Activated T-helper 2 cell treated with anti-CD3 and anti-CD28 coated beads, Interferon-gamma antibody, Interleukin-2, Interleukin-4, amounts not matched to agents 10 μg/mL and 5 μg/mL and 100 μg/mL, durations not matched to agents 14 hours and 24 hours and 36 hours (primary cell): Measurements from ENCODE around the gene ZBTB7C. TPM values are rescaled to one million over a fixed set of nuclear protein-coding genes. Genes with fewer than 3 reads are reported as not detected.

Experiments
- DNase-seq: peaks from one replicate; pipeline ENCODE4 v3.0.0; 2021; ENCODE audit warnings: low spot score
- H3K27ac Mint-ChIP-seq: one replicate; pipeline ENCODE4 v1.8.0; 2021; ENCODE audit warnings: mixed read lengths
- H3K27me3 Mint-ChIP-seq: one replicate; pipeline ENCODE4 v1.8.0; 2021; ENCODE audit warnings: low read depth, mixed read lengths
- H3K36me3 Mint-ChIP-seq: one replicate; pipeline ENCODE4 v1.8.0; 2021; ENCODE audit warnings: low read depth, mixed read lengths
- H3K4me1 Mint-ChIP-seq: one replicate; pipeline ENCODE4 v1.8.0; 2021; ENCODE audit warnings: low read depth, mixed read lengths
- H3K4me3 Mint-ChIP-seq: one replicate; pipeline ENCODE4 v1.8.0; 2021; ENCODE audit warnings: low read depth, mild to moderate bottlenecking, moderate library complexity, mixed read lengths
- H3K9me3 Mint-ChIP-seq: one replicate; pipeline ENCODE4 v1.8.0; 2021; ENCODE audit warnings: mixed read lengths
- intact Hi-C: fragments of 100-400 bp; cut with micrococcal nuclease; formaldehyde crosslinking; loops from one replicate; pipeline ENCODE4 v1.15.1; 2023
- total RNA-seq: library from RNA; stranded (reverse); gene quantifications from 2 replicates; pipeline ENCODE4 v1.2.3, GENCODE V29; 2022

The ZBTB7C gene
- total RNA-seq, 1 donor from 2014 or later = 0.21 TPM

- intact Hi-C loops = no loop called here
- Mint-ChIP-seq H3K4me1 (no peaks in the 10 kb centered on the region), H3K4me3 (no peak overlapping the region), H3K9me3 (no peaks in the 10 kb centered on the region), H3K36me3 (no peaks in the 10 kb centered on the region), H3K27ac (no peak overlapping the region), H3K27me3 (no peaks in the 10 kb centered on the region)
- no peak for DNase-seq
These were observed 89.2 kb downstream of the ZBTB7C start for GRCh38 chr18:48319801-48320638.

GRCh38 chr18:48318436-48318835 is 90.7 kb downstream of the ZBTB7C start:
- no peaks in the 10 kb centered on the region for H3K9me3 Mint-ChIP-seq
- DNase-seq = no peak
- no peaks in the 10 kb centered on the region for H3K36me3 Mint-ChIP-seq
- intact Hi-C loops = no loop called here
- H3K27me3 Mint-ChIP-seq = peaks cover 3% of the 10 kb centered on the region
- no peak overlapping the region for H3K27ac Mint-ChIP-seq
- no peaks in the 10 kb centered on the region for H3K4me1 Mint-ChIP-seq
- no peak overlapping the region for H3K4me3 Mint-ChIP-seq

- peaks cover 3% of the 10 kb centered on the region for H3K27me3 Mint-ChIP-seq
- no peaks in the 10 kb centered on the region for H3K36me3 Mint-ChIP-seq
- no peak overlapping the region for H3K27ac Mint-ChIP-seq
- no peak for DNase-seq
- intact Hi-C loops = no loop called here
- no peak overlapping the region for H3K4me3 Mint-ChIP-seq
- H3K9me3 Mint-ChIP-seq = no peaks in the 10 kb centered on the region
- no peaks in the 10 kb centered on the region for H3K4me1 Mint-ChIP-seq
These were observed 91.3 kb downstream of the ZBTB7C start for GRCh38 chr18:48317781-48318381.

GRCh38 chr18:48316177-48316576 is 93.0 kb downstream of the ZBTB7C start:
- no peak overlapping the region for H3K27ac Mint-ChIP-seq
- peaks cover 4% of the 10 kb centered on the region for H3K27me3 Mint-ChIP-seq
- no peaks in the 10 kb centered on the region for H3K36me3 Mint-ChIP-seq
- no peak overlapping the region for H3K4me3 Mint-ChIP-seq
- intact Hi-C loops = no loop called here
- DNase-seq = no peak
- no peaks in the 10 kb centered on the region for H3K9me3 Mint-ChIP-seq
- no peaks in the 10 kb centered on the region for H3K4me1 Mint-ChIP-seq

- intact Hi-C loops = no loop called here
- no peaks in the 10 kb centered on the region for H3K36me3 Mint-ChIP-seq
- no peaks in the 10 kb centered on the region for H3K4me1 Mint-ChIP-seq
- no peaks in the 10 kb centered on the region for H3K9me3 Mint-ChIP-seq
- H3K27me3 Mint-ChIP-seq = peaks cover 6% of the 10 kb centered on the region
- no peak overlapping the region for H3K4me3 Mint-ChIP-seq
- no peak for DNase-seq
- H3K27ac Mint-ChIP-seq = no peak overlapping the region
These were observed 94.5 kb downstream of the ZBTB7C start for GRCh38 chr18:48314690-48315089.

- H3K27me3 Mint-ChIP-seq = peaks cover 6% of the 10 kb centered on the region
- no peaks in the 10 kb centered on the region for H3K4me1 Mint-ChIP-seq
- no peak overlapping the region for H3K27ac Mint-ChIP-seq
- no peak overlapping the region for H3K4me3 Mint-ChIP-seq
- intact Hi-C loops = no loop called here
- no peaks in the 10 kb centered on the region for H3K36me3 Mint-ChIP-seq
- DNase-seq = no peak
- H3K9me3 Mint-ChIP-seq = no peaks in the 10 kb centered on the region
These were observed 95.4 kb downstream of the ZBTB7C start for GRCh38 chr18:48313792-48314191.

GRCh38 chr18:48312066-48312465 is 97.1 kb downstream of the ZBTB7C start:
- Mint-ChIP-seq H3K4me1 (no peaks in the 10 kb centered on the region), H3K4me3 (no peak overlapping the region), H3K36me3 (no peaks in the 10 kb centered on the region), H3K9me3 (no peaks in the 10 kb centered on the region), H3K27ac (no peak overlapping the region), H3K27me3 (peaks cover 6% of the 10 kb centered on the region)
- DNase-seq = no peak
- intact Hi-C loops = no loop called here

- no peaks in the 10 kb centered on the region for H3K4me1 Mint-ChIP-seq
- DNase-seq = no peak
- H3K4me3 Mint-ChIP-seq = no peak overlapping the region
- H3K36me3 Mint-ChIP-seq = no peaks in the 10 kb centered on the region
- peaks cover 6% of the 10 kb centered on the region for H3K27me3 Mint-ChIP-seq
- no peaks in the 10 kb centered on the region for H3K9me3 Mint-ChIP-seq
- H3K27ac Mint-ChIP-seq = no peak overlapping the region
- intact Hi-C loops = no loop called here
These were observed 98.2 kb downstream of the ZBTB7C start for GRCh38 chr18:48310999-48311398.

GRCh38 chr18:48310353-48310752 is 98.8 kb downstream of the ZBTB7C start:
- no peak overlapping the region for H3K27ac Mint-ChIP-seq
- no peaks in the 10 kb centered on the region for H3K4me1 Mint-ChIP-seq
- H3K9me3 Mint-ChIP-seq = no peaks in the 10 kb centered on the region
- H3K36me3 Mint-ChIP-seq = no peaks in the 10 kb centered on the region
- no peak overlapping the region for H3K4me3 Mint-ChIP-seq
- peaks cover 6% of the 10 kb centered on the region for H3K27me3 Mint-ChIP-seq
- intact Hi-C loops = no loop called here
- no peak for DNase-seq

- Mint-ChIP-seq H3K4me3 (no peak overlapping the region), H3K27me3 (peaks cover 3% of the 10 kb centered on the region), H3K36me3 (no peaks in the 10 kb centered on the region), H3K9me3 (no peaks in the 10 kb centered on the region), H3K27ac (no peak overlapping the region), H3K4me1 (no peaks in the 10 kb centered on the region)
- intact Hi-C loops = no loop called here
- no peak for DNase-seq
These were observed 100.2 kb downstream of the ZBTB7C start for GRCh38 chr18:48308755-48309575.

- no peaks in the 10 kb centered on the region for H3K9me3 Mint-ChIP-seq
- no peak overlapping the region for H3K4me3 Mint-ChIP-seq
- no peaks in the 10 kb centered on the region for H3K36me3 Mint-ChIP-seq
- no peaks in the 10 kb centered on the region for H3K4me1 Mint-ChIP-seq
- intact Hi-C loops = no loop called here
- no peak for DNase-seq
- peaks cover 3% of the 10 kb centered on the region for H3K27me3 Mint-ChIP-seq
- no peak overlapping the region for H3K27ac Mint-ChIP-seq
These were observed 101.1 kb downstream of the ZBTB7C start for GRCh38 chr18:48308027-48308635.

- DNase-seq = no peak
- Mint-ChIP-seq H3K27me3 (peaks cover 1% of the 10 kb centered on the region), H3K27ac (no peak overlapping the region)
These were observed 102.3 kb downstream of the ZBTB7C start for GRCh38 chr18:48306838-48307237.

More at GRCh38 chr18:48306838-48307237, 102.3 kb downstream of the ZBTB7C start:
- Mint-ChIP-seq H3K4me1 (no peaks in the 10 kb centered on the region), H3K36me3 (no peaks in the 10 kb centered on the region), H3K4me3 (no peak overlapping the region), H3K9me3 (no peaks in the 10 kb centered on the region)
- intact Hi-C loops = no loop called here
